Activated naive CD8-positive, alpha-beta T cell treated with anti-CD3 and anti-CD28 coated beads for 36 hours (primary cell): ENCODE data around the gene NOL3. TPM values are rescaled to one million over a fixed set of nuclear protein-coding genes. Genes with fewer than 3 reads are reported as not detected.

Experiments
- DNase-seq: peaks from one replicate; pipeline ENCODE4 v3.0.0; 2021
- H3K27ac Mint-ChIP-seq: one replicate; pipeline ENCODE4 v1.8.0; 2022; ENCODE audit warnings: mild to moderate bottlenecking, moderate library complexity, mixed read lengths
- H3K27me3 Mint-ChIP-seq: one replicate; pipeline ENCODE4 v1.8.0; 2022; ENCODE audit warnings: mild to moderate bottlenecking, mixed read lengths
- H3K36me3 Mint-ChIP-seq: one replicate; pipeline ENCODE4 v1.8.0; 2021; ENCODE audit warnings: mild to moderate bottlenecking, mixed read lengths
- H3K4me1 Mint-ChIP-seq: one replicate; pipeline ENCODE4 v1.8.0; 2021; ENCODE audit warnings: mixed read lengths
- H3K4me3 Mint-ChIP-seq: one replicate; pipeline ENCODE4 v1.8.0; 2022; ENCODE audit warnings: mild to moderate bottlenecking, moderate library complexity, mixed read lengths
- H3K9me3 Mint-ChIP-seq: one replicate; pipeline ENCODE4 v1.8.0; 2022; ENCODE audit warnings: mixed read lengths
- total RNA-seq, 2 experiments: library from RNA; stranded (reverse); gene quantifications; one replicate each; pipeline ENCODE4 v1.2.3, GENCODE V29; 2021

NOL3 gene
- total RNA-seq, 2 experiments from 2014 or later, result 6.1 to 6.4 TPM

DNA sequence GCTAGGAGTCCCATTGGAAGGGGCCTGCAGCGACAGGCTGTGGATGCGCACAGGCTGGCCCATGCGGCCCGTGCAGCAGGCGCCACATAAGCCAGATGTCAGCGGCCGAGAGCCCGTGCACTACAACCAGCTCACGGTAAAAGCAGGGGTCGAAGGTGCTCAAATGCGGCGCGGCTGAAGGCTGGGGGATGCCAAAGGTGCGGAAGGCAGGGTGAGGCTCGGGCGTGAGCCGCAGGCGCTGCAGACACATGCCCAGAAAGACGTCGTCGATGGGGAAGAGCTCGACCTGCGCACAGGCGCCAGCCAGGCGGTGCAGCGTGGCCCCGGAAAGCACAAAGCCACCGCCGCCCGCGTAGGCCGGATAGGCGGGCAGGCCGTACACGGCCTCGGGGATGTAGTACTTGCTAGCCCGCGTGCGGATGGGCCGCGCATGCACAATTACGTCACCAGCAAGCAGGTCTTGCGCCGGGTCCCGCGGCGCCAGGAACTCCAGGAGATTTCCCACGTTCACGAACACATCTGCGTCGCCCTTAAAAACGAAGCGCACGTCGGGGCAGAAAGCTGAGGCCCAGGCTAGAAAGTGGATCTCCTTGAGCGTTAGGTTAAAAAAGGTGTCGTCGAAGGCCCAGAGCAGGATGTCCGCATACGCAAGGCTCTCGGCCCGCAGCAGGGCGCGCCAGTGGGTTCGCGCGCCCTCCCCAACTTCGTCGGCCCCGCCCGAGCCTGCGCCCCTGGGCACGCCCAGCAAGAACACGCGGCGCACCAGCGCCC lies 20.9 kb upstream of the NOL3 start:
- Mint-ChIP-seq H3K27me3 (peaks cover 36% of the 10 kb centered on the region), H3K36me3 (peaks cover 40% of the 10 kb centered on the region), H3K4me1 (peaks cover 10% of the 10 kb centered on the region), H3K9me3 (no peaks in the 10 kb centered on the region), H3K27ac (no peak overlapping the region), H3K4me3 (no peak overlapping the region)
- DNase-seq, result no peak

DNA sequence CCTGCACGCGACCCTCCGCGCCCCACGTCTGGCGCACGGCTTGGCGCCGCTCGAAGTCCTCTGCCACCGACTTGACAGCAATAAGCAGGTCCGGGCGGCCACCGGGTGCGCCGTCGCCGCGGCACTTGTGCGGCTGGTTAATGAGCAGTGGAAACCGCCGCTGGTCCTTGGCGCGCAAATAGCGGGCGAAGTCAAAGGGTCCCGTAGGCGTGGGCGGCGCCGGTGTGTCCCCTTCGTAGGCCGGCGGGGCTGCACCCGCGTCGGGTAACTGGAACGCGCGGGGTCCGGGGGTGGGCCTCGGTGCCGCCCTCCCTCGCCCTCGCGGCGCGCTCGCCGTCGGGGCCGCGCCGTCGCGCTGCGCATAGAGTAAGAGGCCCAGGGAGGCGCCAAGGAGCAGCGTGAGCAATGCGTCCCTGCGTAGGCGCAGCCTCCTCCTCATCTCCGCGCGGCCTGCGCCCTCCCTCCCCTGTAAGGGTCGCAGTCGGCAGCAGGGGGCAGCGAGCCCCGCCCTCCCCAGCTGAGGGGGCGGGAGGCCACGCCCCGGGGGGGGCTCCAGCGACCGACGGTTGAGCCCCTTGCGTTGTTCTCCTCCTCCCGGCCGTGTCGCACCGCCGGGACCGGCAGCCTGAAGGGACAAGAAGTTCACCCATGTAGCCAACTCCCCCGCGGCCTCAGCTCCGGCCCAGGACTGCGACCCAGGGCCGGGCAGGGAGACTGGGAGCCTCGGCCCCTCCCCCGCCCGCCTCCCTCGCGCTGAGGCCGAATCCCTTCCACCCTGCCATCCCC lies 20.1 kb upstream of the NOL3 start:
- H3K9me3 Mint-ChIP-seq, result no peaks in the 10 kb centered on the region
- peak overlapping the region; percentile 32 for H3K4me3 Mint-ChIP-seq
- no peak overlapping the region for H3K27ac Mint-ChIP-seq
- H3K27me3 Mint-ChIP-seq, result peaks cover 36% of the 10 kb centered on the region
- DNase-seq, result peak; percentile 71
- H3K4me1 Mint-ChIP-seq, result peaks cover 10% of the 10 kb centered on the region
- peaks cover 35% of the 10 kb centered on the region for H3K36me3 Mint-ChIP-seq

DNA sequence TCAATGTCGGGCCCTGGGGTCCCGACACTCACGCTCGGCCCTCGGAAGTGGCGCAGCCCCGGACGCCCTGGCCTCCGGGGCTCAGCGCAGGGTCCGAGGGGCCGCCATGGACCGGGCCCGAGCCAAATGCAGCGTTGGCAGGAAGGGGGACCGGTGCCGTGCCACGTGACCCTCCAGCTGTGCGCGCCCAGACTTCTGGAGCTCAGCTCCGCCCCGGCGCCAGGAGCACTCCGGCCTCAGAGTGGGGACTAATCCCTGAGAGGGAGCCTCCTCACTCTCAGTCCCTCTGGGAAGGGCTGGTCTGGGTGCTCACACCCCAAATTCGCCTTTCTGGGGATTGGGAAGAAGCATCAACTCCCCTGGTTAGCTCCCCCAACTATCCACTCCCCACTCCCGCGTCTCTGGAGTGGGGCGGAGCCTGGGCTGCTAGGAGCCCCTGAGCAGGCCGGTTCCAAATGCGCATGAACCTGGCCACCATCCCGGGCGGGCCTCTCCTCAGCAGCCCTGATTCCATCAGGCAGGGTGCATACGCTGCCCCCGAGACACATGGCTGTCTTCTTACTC lies 19.4 kb upstream of the NOL3 start, which contains the start of gene B3GNT9:
Gene B3GNT9 (minus strand): TSS at position 166 of the 564 bp plus-strand sequence. CDS start 513 bp downstream, outside the sequence.
- H3K27ac Mint-ChIP-seq, result no peak within 1 kb of the TSS
- H3K36me3 Mint-ChIP-seq, result peaks cover 31% of the 10 kb centered on the region
- H3K4me3 Mint-ChIP-seq, result peak within 1 kb of the TSS; percentile 66
- H3K27me3 Mint-ChIP-seq, result peaks cover 38% of the 10 kb centered on the region
- H3K4me1 Mint-ChIP-seq, result peaks cover 10% of the 10 kb centered on the region
- no peaks in the 10 kb centered on the region for H3K9me3 Mint-ChIP-seq
- no peak for DNase-seq

DNA sequence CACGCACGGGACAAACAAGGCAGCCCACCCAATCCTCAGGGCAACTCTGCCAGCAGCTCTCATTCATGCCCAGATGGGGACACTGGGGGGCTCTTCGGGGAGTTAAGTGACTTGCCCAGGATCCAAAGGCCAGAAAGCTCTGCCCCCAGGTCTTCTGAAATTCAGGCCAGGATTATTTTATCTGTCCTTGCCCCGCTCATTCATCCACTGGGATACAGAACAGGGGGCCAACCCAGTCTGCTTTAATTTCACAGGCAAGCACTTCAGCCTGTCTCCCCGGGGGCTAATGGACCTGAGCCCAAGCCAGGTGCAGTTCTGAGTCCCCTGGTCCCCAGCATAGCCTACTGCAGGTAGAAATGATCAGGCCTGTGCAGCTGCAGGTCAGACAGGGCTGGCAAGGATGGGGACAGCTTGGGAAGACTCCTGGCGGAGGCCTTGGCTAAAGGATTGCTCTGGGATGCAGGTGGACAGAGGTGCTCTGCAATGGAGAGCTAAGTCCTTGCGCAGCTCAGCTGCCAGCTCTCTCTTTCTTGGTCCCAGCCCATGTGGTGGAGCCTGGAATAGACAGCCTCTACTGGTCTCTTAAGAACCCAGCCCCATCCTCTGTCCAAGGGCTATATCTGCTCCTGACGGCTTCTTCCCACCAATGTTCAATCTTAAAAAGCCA lies 18.8 kb upstream of the NOL3 start:
- DNase-seq, result no peak
- Mint-ChIP-seq H3K4me3 (peak overlapping the region; percentile 66), H3K27ac (no peak overlapping the region), H3K9me3 (no peaks in the 10 kb centered on the region), H3K4me1 (peaks cover 15% of the 10 kb centered on the region), H3K27me3 (peaks cover 40% of the 10 kb centered on the region), H3K36me3 (peaks cover 26% of the 10 kb centered on the region)

DNA sequence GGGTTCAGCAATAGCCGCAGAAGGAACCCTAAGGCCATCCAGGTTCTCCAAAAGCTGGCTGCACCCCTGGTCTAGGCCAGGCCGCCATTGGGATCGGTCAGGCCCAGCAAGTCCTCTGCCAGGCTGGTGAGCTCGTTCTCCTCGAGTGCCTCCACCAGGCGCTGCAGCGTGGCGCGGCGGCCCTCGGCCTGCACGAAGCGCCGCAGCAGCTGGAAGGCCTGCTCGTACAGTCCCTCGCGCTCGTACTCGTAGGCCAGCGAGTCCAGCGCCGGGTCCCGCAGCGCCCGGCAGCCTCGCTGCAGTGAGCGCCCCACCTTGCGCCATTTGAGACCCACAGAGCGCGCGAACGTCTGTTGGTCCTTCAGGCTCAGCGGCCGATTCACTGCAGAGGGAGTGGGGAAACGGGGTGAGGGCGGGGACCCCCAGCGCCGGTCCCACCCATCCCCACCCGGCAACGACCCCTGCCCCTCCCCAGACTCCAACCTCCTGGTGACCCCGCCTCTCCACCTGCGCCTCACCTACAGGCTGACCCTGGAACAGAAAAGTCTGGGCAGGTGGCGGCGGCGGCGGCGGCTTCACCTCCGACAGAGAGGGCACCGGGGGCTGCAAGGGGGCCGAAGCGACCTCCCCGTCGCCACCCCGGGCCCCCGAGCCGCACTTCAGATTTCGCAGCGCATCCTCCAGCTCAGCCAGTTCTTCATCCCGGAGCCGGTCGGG lies 15.6 kb upstream of the NOL3 start:
- peaks cover 13% of the 10 kb centered on the region for H3K36me3 Mint-ChIP-seq
- DNase-seq, result no peak
- H3K4me3 Mint-ChIP-seq, result peak overlapping the region; percentile 63
- H3K9me3 Mint-ChIP-seq, result no peaks in the 10 kb centered on the region
- H3K27me3 Mint-ChIP-seq, result peaks cover 29% of the 10 kb centered on the region
- peaks cover 31% of the 10 kb centered on the region for H3K4me1 Mint-ChIP-seq
- H3K27ac Mint-ChIP-seq, result no peak overlapping the region

DNA sequence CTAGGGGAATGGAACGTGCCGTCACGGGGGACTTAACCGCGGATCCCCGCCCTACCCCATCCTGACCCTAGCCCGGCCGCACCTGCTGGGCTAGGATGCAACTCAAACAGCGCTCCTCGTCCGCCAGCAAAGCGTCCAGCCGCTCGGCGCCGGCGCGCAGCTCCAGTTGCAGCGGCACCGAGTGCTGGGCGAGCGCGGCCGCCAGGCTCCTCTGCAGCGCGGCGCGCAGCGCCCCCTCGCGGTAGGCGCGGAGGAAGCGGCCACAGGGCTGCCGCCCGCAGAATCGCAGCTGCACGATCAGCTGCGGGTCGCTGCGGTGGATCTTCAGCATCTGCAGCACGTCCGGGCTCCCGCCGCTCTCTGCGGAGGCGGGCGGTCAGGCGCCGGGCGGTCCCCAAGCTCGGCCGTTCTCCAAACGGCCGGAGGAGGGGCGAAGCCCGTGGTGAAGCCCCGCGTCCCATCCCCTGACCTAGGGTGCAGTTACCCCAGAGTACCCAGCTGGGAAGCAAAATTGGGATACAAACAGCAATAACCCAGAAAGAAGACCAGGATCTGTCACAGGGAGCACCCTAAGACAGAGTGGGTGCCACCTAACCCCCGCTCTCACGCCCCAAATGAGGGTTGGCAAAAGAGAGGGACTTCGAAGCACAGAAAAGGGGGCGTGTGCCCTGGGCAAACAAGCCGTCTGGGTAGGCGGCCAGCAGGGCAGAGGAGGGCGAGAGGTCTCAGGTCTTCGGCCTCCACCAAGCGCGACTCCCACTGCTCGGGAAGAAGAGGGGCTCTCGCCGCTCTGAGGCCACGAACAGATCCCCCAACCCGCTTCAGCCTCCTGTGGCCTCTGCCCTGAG lies 14.8 kb upstream of the NOL3 start:
- H3K9me3 Mint-ChIP-seq, result no peaks in the 10 kb centered on the region
- H3K36me3 Mint-ChIP-seq, result peaks cover 13% of the 10 kb centered on the region
- peaks cover 31% of the 10 kb centered on the region for H3K4me1 Mint-ChIP-seq
- H3K4me3 Mint-ChIP-seq, result peak overlapping the region; percentile 63
- DNase-seq, result peak; percentile 87
- H3K27me3 Mint-ChIP-seq, result peaks cover 29% of the 10 kb centered on the region
- no peak overlapping the region for H3K27ac Mint-ChIP-seq

DNA sequence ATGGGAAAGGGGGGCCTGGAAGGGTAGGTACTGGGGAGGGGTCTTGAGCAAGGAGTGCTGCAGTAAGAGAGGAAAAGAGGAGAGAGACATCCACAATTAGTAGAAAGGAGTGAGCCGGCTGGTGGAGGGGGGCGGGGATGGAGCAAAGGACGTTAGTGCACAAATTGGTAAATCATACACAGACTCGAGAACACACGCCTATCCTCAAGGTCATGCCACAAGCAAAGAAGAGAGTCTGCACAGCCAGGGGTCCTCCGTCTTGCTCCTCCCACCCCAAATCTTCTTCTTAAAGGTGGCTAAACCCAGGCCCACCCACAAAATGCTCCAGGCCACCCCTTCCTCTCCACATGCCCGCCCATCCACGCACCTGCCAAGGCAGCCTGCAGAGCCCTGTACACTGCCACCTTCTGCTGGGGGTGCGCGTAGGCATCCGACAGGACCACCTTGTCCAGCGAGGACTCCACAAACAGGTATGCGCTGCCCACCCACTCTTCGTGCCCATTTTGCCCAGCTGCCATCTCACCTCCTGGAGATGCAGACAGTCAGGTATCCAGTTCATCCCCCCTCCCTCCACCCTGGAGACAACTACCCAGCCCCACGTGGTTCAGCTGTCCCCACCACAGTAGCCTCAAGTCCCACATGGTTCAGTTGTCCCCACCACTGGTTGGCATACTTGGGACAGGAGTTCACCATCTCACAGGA lies 14.0 kb upstream of the NOL3 start:
- peaks cover 28% of the 10 kb centered on the region for H3K4me1 Mint-ChIP-seq
- no peak overlapping the region for H3K27ac Mint-ChIP-seq
- no peak overlapping the region for H3K4me3 Mint-ChIP-seq
- no peak for DNase-seq
- peaks cover 29% of the 10 kb centered on the region for H3K27me3 Mint-ChIP-seq
- H3K36me3 Mint-ChIP-seq, result peaks cover 15% of the 10 kb centered on the region
- no peaks in the 10 kb centered on the region for H3K9me3 Mint-ChIP-seq

DNA sequence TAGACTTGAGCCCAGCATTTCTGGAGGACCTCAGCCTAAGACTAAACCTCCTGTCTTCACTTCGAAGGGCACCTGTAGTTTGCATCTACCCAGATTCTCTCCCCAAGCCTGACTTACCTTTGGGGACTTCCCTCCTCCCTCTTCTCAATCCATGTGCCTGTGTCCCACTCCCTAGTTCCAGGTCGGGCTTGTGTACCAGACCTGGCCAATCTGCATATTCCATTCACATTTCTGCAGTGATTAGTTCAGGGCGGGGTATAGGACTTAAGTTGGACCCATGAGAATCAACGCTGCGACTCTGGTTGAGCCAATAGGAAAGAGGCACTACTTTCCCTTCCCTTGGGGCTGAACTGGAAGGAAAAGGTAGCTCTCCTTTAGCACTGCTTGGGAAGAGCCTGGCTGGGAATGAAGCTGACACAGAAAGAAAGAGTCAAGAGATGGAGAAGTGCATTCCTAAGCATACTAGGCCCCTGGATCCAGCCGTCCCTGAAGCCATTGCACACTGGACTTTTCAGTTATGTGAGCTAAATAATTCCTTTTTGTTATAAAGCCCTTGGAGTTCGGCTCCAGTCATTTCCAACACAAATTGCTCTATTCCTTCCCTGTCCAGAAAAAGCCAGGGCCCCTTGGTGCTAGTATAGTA lies 13.1 kb upstream of the NOL3 start:
- Mint-ChIP-seq H3K27ac (no peak overlapping the region), H3K27me3 (peaks cover 29% of the 10 kb centered on the region), H3K4me3 (no peak overlapping the region), H3K9me3 (no peaks in the 10 kb centered on the region), H3K4me1 (peaks cover 28% of the 10 kb centered on the region), H3K36me3 (peaks cover 21% of the 10 kb centered on the region)
- DNase-seq, result no peak

DNA sequence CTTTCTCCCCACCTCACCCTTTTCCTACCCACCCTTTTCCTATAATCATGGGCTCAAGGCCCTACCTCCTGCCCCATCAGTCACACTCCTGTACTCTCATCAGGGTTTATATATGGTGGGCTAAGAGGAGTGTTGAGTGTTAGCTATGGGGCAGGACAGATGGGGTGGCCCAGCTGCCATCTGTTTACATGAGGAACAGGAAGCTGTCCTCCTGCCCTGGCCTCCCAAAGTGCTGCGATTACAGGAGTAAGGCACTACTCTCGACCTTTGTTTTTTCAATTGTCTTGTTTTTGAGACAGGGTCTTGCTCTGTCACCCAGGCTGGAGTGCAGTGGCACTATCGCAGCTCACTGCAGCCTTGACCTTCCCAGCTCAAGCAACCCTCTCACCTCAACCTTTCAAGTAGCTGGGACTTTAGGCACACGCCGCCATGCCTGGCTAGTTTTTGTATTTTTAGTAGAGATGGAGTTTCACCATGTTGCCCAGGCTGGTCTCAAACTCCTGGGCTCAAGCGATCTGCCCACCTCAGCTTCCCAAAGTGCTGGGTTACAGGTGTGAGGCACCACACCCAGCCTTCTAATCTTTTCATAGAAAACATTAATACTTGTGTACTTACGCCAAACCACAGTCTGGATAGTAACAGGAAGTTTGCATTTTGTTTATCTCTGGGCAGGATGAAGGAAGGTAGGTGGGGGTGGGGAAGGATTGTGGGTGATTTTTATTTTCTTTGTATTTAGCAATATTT lies 12.3 kb upstream of the NOL3 start:
- peaks cover 21% of the 10 kb centered on the region for H3K36me3 Mint-ChIP-seq
- peak overlapping the region; percentile 85 for H3K4me3 Mint-ChIP-seq
- H3K27ac Mint-ChIP-seq, result peak overlapping the region; percentile 85
- no peaks in the 10 kb centered on the region for H3K9me3 Mint-ChIP-seq
- DNase-seq, result no peak
- peaks cover 25% of the 10 kb centered on the region for H3K27me3 Mint-ChIP-seq
- peaks cover 27% of the 10 kb centered on the region for H3K4me1 Mint-ChIP-seq

DNA sequence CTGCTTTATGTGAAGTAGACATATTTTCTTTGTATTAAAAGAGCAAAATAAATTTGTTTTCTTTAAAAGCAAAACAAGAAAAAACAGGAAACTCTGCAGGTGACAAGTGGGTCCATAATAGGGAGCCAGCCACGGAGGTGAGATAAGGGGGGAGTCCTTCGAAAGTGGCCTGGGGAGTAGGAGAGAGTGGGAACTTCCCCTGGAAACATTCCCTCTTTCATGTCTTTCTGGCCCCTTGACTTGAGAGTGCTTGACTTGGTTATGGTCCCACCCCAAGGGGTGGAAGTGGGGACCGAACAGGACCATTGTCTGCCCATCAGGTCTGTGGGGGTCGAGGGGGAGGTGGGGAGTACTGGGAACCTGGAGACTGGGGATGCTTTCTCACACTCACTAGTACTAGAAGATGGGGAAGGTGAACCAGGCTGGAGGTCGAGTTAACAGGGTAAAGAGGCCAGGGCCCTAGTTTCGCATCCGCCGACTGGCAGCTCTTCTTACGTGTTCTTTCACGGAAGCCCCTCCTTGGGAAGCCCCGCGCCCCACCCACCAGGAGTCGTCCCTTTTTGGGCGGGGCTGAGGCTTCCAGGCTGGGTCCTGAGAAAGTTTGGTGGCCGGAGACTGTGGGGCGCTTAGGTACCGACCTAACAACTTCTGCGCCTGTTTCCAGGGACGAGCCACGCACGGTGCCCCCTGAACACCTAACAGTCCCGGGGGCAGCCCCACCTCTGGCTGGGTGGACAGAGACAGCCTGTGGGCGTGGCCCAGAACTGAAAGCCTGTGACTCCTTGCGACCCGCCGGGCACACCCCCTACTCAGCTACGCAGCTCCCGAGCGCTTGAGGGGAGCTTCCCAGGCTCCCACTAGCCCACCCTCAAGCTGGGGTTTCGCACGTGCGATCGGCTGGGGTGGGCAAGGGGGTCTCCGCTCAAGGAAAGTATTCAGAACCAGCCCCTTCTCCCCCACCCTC lies 11.4 kb upstream of the NOL3 start:
- peaks cover 25% of the 10 kb centered on the region for H3K4me1 Mint-ChIP-seq
- H3K4me3 Mint-ChIP-seq, result peak overlapping the region; percentile 85
- H3K9me3 Mint-ChIP-seq, result no peaks in the 10 kb centered on the region
- H3K27me3 Mint-ChIP-seq, result peaks cover 28% of the 10 kb centered on the region
- peak overlapping the region; percentile 87 for H3K27ac Mint-ChIP-seq
- peaks cover 19% of the 10 kb centered on the region for H3K36me3 Mint-ChIP-seq
- peak; percentile 85 for DNase-seq

DNA sequence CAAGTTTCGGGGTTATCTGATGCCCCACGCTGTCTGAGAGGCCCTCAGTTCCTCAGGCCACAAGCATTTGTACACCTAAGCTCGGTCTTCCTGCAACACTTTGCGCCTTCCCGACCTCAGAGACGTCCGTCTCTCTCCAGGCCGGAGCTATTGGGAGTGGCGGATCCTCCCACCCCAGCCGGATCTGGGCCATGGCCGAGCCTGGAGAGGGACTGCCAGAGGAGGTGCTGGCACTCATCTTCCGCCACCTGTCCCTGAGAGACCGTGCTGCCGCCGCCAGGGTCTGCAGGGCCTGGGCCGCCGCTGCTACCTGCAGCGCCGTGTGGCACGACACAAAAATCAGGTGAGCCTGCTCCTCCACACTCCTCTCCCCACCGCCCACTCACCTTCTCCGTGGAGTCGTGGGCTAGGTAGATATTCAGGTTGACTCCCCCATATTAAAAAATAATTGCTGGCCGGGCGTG lies 8.7 kb upstream of the NOL3 start:
- H3K4me1 Mint-ChIP-seq, result peaks cover 36% of the 10 kb centered on the region
- H3K27ac Mint-ChIP-seq, result no peak overlapping the region
- peaks cover 15% of the 10 kb centered on the region for H3K36me3 Mint-ChIP-seq
- H3K4me3 Mint-ChIP-seq, result peak overlapping the region; percentile 34
- H3K27me3 Mint-ChIP-seq, result peaks cover 47% of the 10 kb centered on the region
- H3K9me3 Mint-ChIP-seq, result no peaks in the 10 kb centered on the region
- no peak for DNase-seq
